ENCODE data around the gene POGK. TPM values are rescaled to one million over a fixed set of nuclear protein-coding genes. Genes with fewer than 3 reads are reported as not detected.
"Not testable (repeated sequence)": the region's sequence is repeated elsewhere in the genome, so short reads cannot be mapped to it uniquely, and the experiment has no call there.

Gene POGK
- polyA plus RNA-seq, 1 donor (not counting 4 experiments of a cell fraction or from before 2014, with no cell fraction given), result 14.7 TPM

- H3K9me3 ChIP-seq (ENCODE audit: control insufficient read depth, low read depth, low read length), result no peaks in the 10 kb centered on the region
- no peak for DNase-seq (ENCODE audit: low read depth, low spot score)
- no peaks in the 10 kb centered on the region for H3K9me1 ChIP-seq (ENCODE audit: control insufficient read depth, extremely low read depth, insufficient read depth, low read length)
- H3K9ac ChIP-seq (ENCODE audit: control insufficient read depth, extremely low read depth, insufficient read depth, low read length), result no peak overlapping the region
- no peaks in the 10 kb centered on the region for H3K4me1 ChIP-seq (ENCODE audit: control insufficient read depth, extremely low read depth, insufficient read depth, low read length)
- no peak overlapping the region for H3K4me2 ChIP-seq (ENCODE audit: control insufficient read depth, extremely low read depth, insufficient read depth, low read depth, low read length)
- no peaks in the 10 kb centered on the region for H3K27me3 ChIP-seq (ENCODE audit: control insufficient read depth, extremely low read depth, insufficient read depth, low read length)
- no peaks in the 10 kb centered on the region for H3K79me2 ChIP-seq (ENCODE audit: control insufficient read depth, insufficient read depth, low read length)
- no peak overlapping the region for H3K27ac ChIP-seq (ENCODE audit: control insufficient read depth, insufficient read depth, low read length)
- H4K20me1 ChIP-seq (ENCODE audit: control insufficient read depth, extremely low read depth, insufficient read depth, low read length), result no peaks in the 10 kb centered on the region
- H2AFZ ChIP-seq (ENCODE audit: control insufficient read depth, low read length), result no peak overlapping the region
- no peak for FAIRE-seq
- H3K36me3 ChIP-seq (ENCODE audit: control insufficient read depth in 2 of 2, extremely low read depth in 1 of 2, insufficient read depth in 2 of 2, low read length in 2 of 2), result no peaks in the 10 kb centered on the region
- H3K4me3 ChIP-seq (ENCODE audit: control insufficient read depth in 2 of 3, extremely low read depth in 1 of 3, insufficient read depth in 2 of 3, low read depth in 1 of 3, low read length in 3 of 3), result no peak overlapping the region
- dilution Hi-C loops (cut with MboI; ENCODE audit: extremely low pct_ligation_motif_present, low sequenced_read_pairs), result no loop called here
- no peak for TF ChIP-seq EZH2 (IDR thresholded peaks at IDR 0.05; ENCODE audit: low read length)
- no peak for TF ChIP-seq CTCF (optimal IDR thresholded peaks at IDR 0.05 in 1 of 3, IDR thresholded peaks at IDR 0.05 in 1 of 3, conservative IDR thresholded peaks at IDR 0.05 in 1 of 3; ENCODE audit: extremely low read depth in 1 of 3, insufficient read depth in 2 of 3, low read length in 3 of 3)
These were observed 11.8 kb upstream of the POGK start for GRCh38 chr1:166827426-166827825.

GRCh38 chr1:166829762-166830161 is 9.5 kb upstream of the POGK start:
- H3K27me3 ChIP-seq (ENCODE audit: control insufficient read depth, extremely low read depth, insufficient read depth, low read length); H3K4me3 ChIP-seq (ENCODE audit: control insufficient read depth in 2 of 3, extremely low read depth in 1 of 3, insufficient read depth in 2 of 3, low read depth in 1 of 3, low read length in 3 of 3); H4K20me1 ChIP-seq (ENCODE audit: control insufficient read depth, extremely low read depth, insufficient read depth, low read length); H3K9me1 ChIP-seq (ENCODE audit: control insufficient read depth, extremely low read depth, insufficient read depth, low read length); DNase-seq (ENCODE audit: low read depth, low spot score); H3K4me1 ChIP-seq (ENCODE audit: control insufficient read depth, extremely low read depth, insufficient read depth, low read length); H3K9ac ChIP-seq (ENCODE audit: control insufficient read depth, extremely low read depth, insufficient read depth, low read length); H3K79me2 ChIP-seq (ENCODE audit: control insufficient read depth, insufficient read depth, low read length); H2AFZ ChIP-seq (ENCODE audit: control insufficient read depth, low read length); H3K36me3 ChIP-seq (ENCODE audit: control insufficient read depth in 2 of 2, extremely low read depth in 1 of 2, insufficient read depth in 2 of 2, low read length in 2 of 2); FAIRE-seq; dilution Hi-C loops (cut with MboI; ENCODE audit: extremely low pct_ligation_motif_present, low sequenced_read_pairs); H3K9me3 ChIP-seq (ENCODE audit: control insufficient read depth, low read depth, low read length); H3K4me2 ChIP-seq (ENCODE audit: control insufficient read depth, extremely low read depth, insufficient read depth, low read depth, low read length); H3K27ac ChIP-seq (ENCODE audit: control insufficient read depth, insufficient read depth, low read length): not testable (repeated sequence)

GRCh38 chr1:166836733-166837132 is 2.5 kb upstream of the POGK start:
- H3K4me2 ChIP-seq (ENCODE audit: control insufficient read depth, extremely low read depth, insufficient read depth, low read depth, low read length), result no peak overlapping the region
- H3K9ac ChIP-seq (ENCODE audit: control insufficient read depth, extremely low read depth, insufficient read depth, low read length), result no peak overlapping the region
- H3K9me1 ChIP-seq (ENCODE audit: control insufficient read depth, extremely low read depth, insufficient read depth, low read length), result no peaks in the 10 kb centered on the region
- H3K4me1 ChIP-seq (ENCODE audit: control insufficient read depth, extremely low read depth, insufficient read depth, low read length), result peaks cover 17% of the 10 kb centered on the region
- FAIRE-seq (no peak), DNase-seq (ENCODE audit: low read depth, low spot score) (peak; percentile 19)
- no peak overlapping the region for H3K27ac ChIP-seq (ENCODE audit: control insufficient read depth, insufficient read depth, low read length)
- no peaks in the 10 kb centered on the region for H3K9me3 ChIP-seq (ENCODE audit: control insufficient read depth, low read depth, low read length)
- H3K36me3 ChIP-seq (ENCODE audit: control insufficient read depth in 2 of 2, extremely low read depth in 1 of 2, insufficient read depth in 2 of 2, low read length in 2 of 2), result peaks cover 4 to 7% of the 10 kb centered on the region in 2 experiments
- peaks cover 17% of the 10 kb centered on the region for H3K79me2 ChIP-seq (ENCODE audit: control insufficient read depth, insufficient read depth, low read length)
- H3K4me3 ChIP-seq (ENCODE audit: control insufficient read depth in 2 of 3, extremely low read depth in 1 of 3, insufficient read depth in 2 of 3, low read depth in 1 of 3, low read length in 3 of 3), result no peak overlapping the region
- no peak overlapping the region for H2AFZ ChIP-seq (ENCODE audit: control insufficient read depth, low read length)
- peaks cover 5% of the 10 kb centered on the region for H4K20me1 ChIP-seq (ENCODE audit: control insufficient read depth, extremely low read depth, insufficient read depth, low read length)
- no peaks in the 10 kb centered on the region for H3K27me3 ChIP-seq (ENCODE audit: control insufficient read depth, extremely low read depth, insufficient read depth, low read length)
- dilution Hi-C loops (cut with MboI; ENCODE audit: extremely low pct_ligation_motif_present, low sequenced_read_pairs), result no loop called here
- TF ChIP-seq EZH2 (IDR thresholded peaks at IDR 0.05; ENCODE audit: low read length) (no peak), CTCF (optimal IDR thresholded peaks at IDR 0.05 in 1 of 3, IDR thresholded peaks at IDR 0.05 in 1 of 3, conservative IDR thresholded peaks at IDR 0.05 in 1 of 3; ENCODE audit: extremely low read depth in 1 of 3, insufficient read depth in 2 of 3, low read length in 3 of 3) (no peak)

Measured in keratinocyte (primary cell).